NOMO-1 treated with DMSO at 0.1 percent for 48 hours (cell line): ENCODE measurements around the gene KRT40.

ENCODE experiments used
- DNase-seq: peaks from one replicate; lab custom pipeline; 2025; ENCODE audit not compliant: unreplicated experiment; lab: John Stamatoyannopoulos, UW

Gene KRT40

GRCh38 chr17:40997361-40997760, 13.2 kb upstream of the KRT40 start:
- DNase-seq = no peak

- no peak for DNase-seq
Observed at GRCh38 chr17:40996829-40997228, 12.7 kb upstream of the KRT40 start.

GRCh38 chr17:40995116-40995515, 11.0 kb upstream of the KRT40 start:
- no peak for DNase-seq

- no peak for DNase-seq
Observed at GRCh38 chr17:40993839-40994238, 9.7 kb upstream of the KRT40 start, which contains the start of gene KRTAP3-3. TSS of gene KRTAP3-3 (minus strand) at chr17:40994164. CDS start at chr17:40994097, 67 bp downstream.

- no peak for DNase-seq
Observed at GRCh38 chr17:40993084-40993483, 9.0 kb upstream of the KRT40 start.

GRCh38 chr17:40992666-40993065, 8.5 kb upstream of the KRT40 start:
- no peak for DNase-seq

- DNase-seq = no peak
Observed at GRCh38 chr17:40986920-40987319, 2.8 kb upstream of the KRT40 start.

GRCh38 chr17:40981115-40981514, 3.0 kb downstream of the KRT40 start:
- DNase-seq = no peak

- DNase-seq = no peak
Observed at GRCh38 chr17:40980596-40980995, 3.5 kb downstream of the KRT40 start.

- DNase-seq = no peak
Observed at GRCh38 chr17:40980117-40980516, 4.0 kb downstream of the KRT40 start.

GRCh38 chr17:40978575-40979151, 5.5 kb downstream of the KRT40 start:
- no peak for DNase-seq

- no peak for DNase-seq
Observed at GRCh38 chr17:40975516-40975915, 8.6 kb downstream of the KRT40 start.

GRCh38 chr17:40974366-40974765, 9.8 kb downstream of the KRT40 start:
- DNase-seq = no peak

GRCh38 chr17:40967582-40967981, 16.5 kb downstream of the KRT40 start:
- no peak for DNase-seq

- DNase-seq = no peak
Observed at GRCh38 chr17:40966848-40967247, 17.3 kb downstream of the KRT40 start, which contains the start of gene KRT39. TSS of gene KRT39 (minus strand) at chr17:40966948. CDS start at chr17:40966856, 92 bp downstream.

GRCh38 chr17:40963838-40964237, 20.3 kb downstream of the KRT40 start:
- peak; percentile 11 for DNase-seq

- peak; percentile 32 for DNase-seq
Observed at GRCh38 chr17:40962059-40962561, 22.0 kb downstream of the KRT40 start.

- no peak for DNase-seq
Observed at GRCh38 chr17:40961591-40961990, 22.5 kb downstream of the KRT40 start.

GRCh38 chr17:40960144-40960543, 24.0 kb downstream of the KRT40 start:
- no peak for DNase-seq

GRCh38 chr17:40958086-40958953, 25.8 kb downstream of the KRT40 start:
- DNase-seq = no peak

GRCh38 chr17:40956401-40957254, 27.5 kb downstream of the KRT40 start:
- peak; percentile 82 for DNase-seq
